Measurements from ENCODE around the gene OBP2A. TPM values are rescaled to one million over a fixed set of nuclear protein-coding genes. Genes with fewer than 3 reads are reported as not detected.

OBP2A gene
- total and polyA plus RNA-seq, 9 donors, result 1.4 to 7.8 (median 4.8) TPM; not detected in 5

- Histone ChIP-seq H3K9me3 (no peaks in the 10 kb centered on the region), H3K4me3 (no peak overlapping the region), H3K27me3 (no peaks in the 10 kb centered on the region), H3K36me3 (no peaks in the 10 kb centered on the region), H3K4me1 (ENCODE audit: insufficient read depth) (no peaks in the 10 kb centered on the region), H3K27ac (no peak overlapping the region)
- WGBS, 3 donors, result 58 to 68% (median 62%) methylated on average over 19 of the region's 19 CpGs
- intact Hi-C loops (cut with DNase I), result loop anchor here in 1 of 4 donors (2.0 kb wide), 1 partner anchor 24 kb away; no protein-coding TSS in a partner anchor
- TF ChIP-seq POLR2A (IDR thresholded peaks at IDR 0.05) (no peak), CTCF (IDR thresholded peaks at IDR 0.05) (no peak), EP300 (IDR thresholded peaks at IDR 0.05) (no peak)
- no peak for DNase-seq
These were observed 37.2 kb downstream of the OBP2A start for GRCh38 chr9:135582966-135583687.

GRCh38 chr9:135583688-135584011 is 37.7 kb downstream of the OBP2A start:
- DNase-seq, result no peak
- H3K4me3 ChIP-seq, result no peak overlapping the region
- H3K4me1 ChIP-seq (ENCODE audit: insufficient read depth), result no peaks in the 10 kb centered on the region
- no peak overlapping the region for H3K27ac ChIP-seq
- no peaks in the 10 kb centered on the region for H3K36me3 ChIP-seq
- intact Hi-C loops (cut with DNase I), result loop anchor here in 1 of 4 donors (2.0 kb wide), 1 partner anchor 23 kb away; no protein-coding TSS in a partner anchor
- TF ChIP-seq CTCF (IDR thresholded peaks at IDR 0.05), result no peak
- no peak for TF ChIP-seq EP300 (IDR thresholded peaks at IDR 0.05)
- no peak for TF ChIP-seq POLR2A (IDR thresholded peaks at IDR 0.05)
- H3K27me3 ChIP-seq, result no peaks in the 10 kb centered on the region
- 79 to 90% (median 87%) methylated on average over 11 to 16 of the region's 16 CpGs for WGBS, 3 donors
- H3K9me3 ChIP-seq, result no peaks in the 10 kb centered on the region

GRCh38 chr9:135584371-135584770 is 38.4 kb downstream of the OBP2A start:
- TF ChIP-seq CTCF (IDR thresholded peaks at IDR 0.05), result no peak
- TF ChIP-seq POLR2A (IDR thresholded peaks at IDR 0.05), result no peak
- no peak for TF ChIP-seq EP300 (IDR thresholded peaks at IDR 0.05)
- no peak for DNase-seq
- H3K27ac ChIP-seq, result no peak overlapping the region
- no peaks in the 10 kb centered on the region for H3K36me3 ChIP-seq
- intact Hi-C loops (cut with DNase I), result no loop called here
- no peaks in the 10 kb centered on the region for H3K4me1 ChIP-seq (ENCODE audit: insufficient read depth)
- H3K9me3 ChIP-seq, result no peaks in the 10 kb centered on the region
- WGBS, 3 donors, result 56 to 67% (median 58%) methylated on average over 5 of the region's 5 CpGs
- no peak overlapping the region for H3K4me3 ChIP-seq
- H3K27me3 ChIP-seq, result no peaks in the 10 kb centered on the region

GRCh38 chr9:135584934-135585333 is 39.0 kb downstream of the OBP2A start:
- Histone ChIP-seq H3K27ac (no peak overlapping the region), H3K27me3 (no peaks in the 10 kb centered on the region), H3K36me3 (no peaks in the 10 kb centered on the region), H3K9me3 (no peaks in the 10 kb centered on the region), H3K4me1 (ENCODE audit: insufficient read depth) (no peaks in the 10 kb centered on the region), H3K4me3 (no peak overlapping the region)
- WGBS, 3 donors, result 19 to 50% (median 22%) methylated on average over 16 of the region's 16 CpGs
- TF ChIP-seq CTCF (IDR thresholded peaks at IDR 0.05), result no peak
- TF ChIP-seq POLR2A (IDR thresholded peaks at IDR 0.05), result no peak
- no peak for TF ChIP-seq EP300 (IDR thresholded peaks at IDR 0.05)
- DNase-seq, result no peak
- intact Hi-C loops (cut with DNase I), result no loop called here

Data from ovary (tissue), 9 donors.